GM21619 (cell line): ENCODE data around the gene HERC4.
"Not testable (repeated sequence)": the region's sequence is repeated elsewhere in the genome, so short reads cannot be mapped to it uniquely, and the experiment has no call there.

Source experiments
- ATAC-seq: cut with Tn5 transposase; IDR thresholded peaks from one replicate; pipeline ENCODE4 v1.9.1; 2021; ENCODE audit not compliant: unreplicated experiment

Gene HERC4

DNA sequence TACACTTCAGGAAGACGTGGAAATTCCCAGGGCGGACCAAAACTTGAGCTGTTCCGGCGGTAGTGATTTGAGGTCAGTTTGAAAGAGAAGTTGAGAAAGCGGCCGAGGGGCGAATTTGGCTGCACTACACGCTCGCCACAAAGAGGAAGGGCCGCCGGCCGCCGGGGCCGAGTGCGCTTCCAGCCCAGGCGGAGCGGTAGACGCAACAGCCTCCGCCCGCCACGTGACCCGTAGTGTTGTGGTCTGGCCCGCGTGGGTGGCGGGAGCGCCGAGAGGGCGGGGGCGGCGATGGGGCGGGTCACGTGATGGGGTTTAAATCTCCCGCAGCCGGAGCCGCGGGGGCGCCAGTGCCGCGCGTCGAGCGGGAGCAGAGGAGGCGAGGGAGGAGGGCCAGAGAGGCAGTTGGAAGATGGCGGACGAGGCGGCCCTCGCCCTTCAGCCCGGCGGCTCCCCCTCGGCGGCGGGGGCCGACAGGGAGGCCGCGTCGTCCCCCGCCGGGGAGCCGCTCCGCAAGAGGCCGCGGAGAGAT is 190.7 kb downstream of the HERC4 start, which contains the start of gene SIRT1:
Gene SIRT1 (plus strand): TSS at position 344 of the 529 bp plus-strand sequence. CDS start 66 bp downstream, at position 410.
- ATAC-seq, result peak; percentile 81

- ATAC-seq, result no peak
These were observed 191.3 kb downstream of the HERC4 start for GRCh38 chr10:67883710-67884312.

GRCh38 chr10:67878133-67878532 is 196.9 kb downstream of the HERC4 start:
- no peak for ATAC-seq

- not testable (repeated sequence) for ATAC-seq
These were observed 197.7 kb downstream of the HERC4 start for GRCh38 chr10:67877421-67877820.

DNA sequence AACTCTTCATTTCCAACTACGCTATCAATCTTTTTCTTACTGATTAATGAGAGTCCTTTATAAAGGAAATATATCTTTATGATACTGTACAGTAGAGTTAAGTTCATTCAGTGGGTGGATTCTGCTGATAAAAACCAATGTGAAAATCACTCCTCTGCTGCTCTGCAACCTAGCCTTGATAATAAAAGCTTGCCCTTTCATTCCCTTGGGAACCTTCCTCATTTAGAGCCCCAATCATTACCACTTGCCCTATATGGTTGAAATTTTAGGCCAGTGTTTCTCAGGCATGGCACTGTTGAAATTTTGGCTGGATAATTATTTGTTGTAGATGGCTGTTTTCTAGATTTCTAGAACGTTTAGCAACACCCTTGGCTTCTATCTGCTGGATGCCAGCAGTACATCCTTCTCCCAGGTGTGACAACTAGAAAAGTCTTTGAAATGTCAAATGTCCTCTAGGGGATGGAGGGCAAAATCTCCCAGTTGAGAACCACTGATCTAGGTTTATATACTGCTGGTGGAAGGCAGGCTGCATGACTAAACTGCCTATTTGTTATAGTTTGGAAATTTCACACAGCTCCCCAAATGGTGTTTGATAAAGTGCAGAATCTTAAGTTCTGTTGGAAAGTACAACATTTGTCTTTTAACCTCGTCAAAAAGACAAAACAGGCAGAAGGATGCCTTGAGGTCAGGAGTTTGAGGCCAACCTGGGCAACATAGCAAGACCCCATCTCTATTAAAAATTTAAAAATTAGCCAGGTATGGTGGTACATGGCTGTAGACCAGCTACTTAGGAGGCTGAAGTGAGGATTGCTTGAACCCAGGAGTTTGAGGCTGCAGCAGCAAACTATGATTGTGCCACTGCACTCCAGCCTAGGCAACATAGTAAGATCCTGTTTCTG is 199.5 kb downstream of the HERC4 start:
- ATAC-seq, result no peak
